Gastroesophageal sphincter (tissue), 3 donors: ENCODE measurements around the gene NPIPB6.

Source experiments
- EP300 ChIP-seq: sonication (generic); formaldehyde crosslinking; IDR thresholded peaks from one replicate; pipeline ENCODE4 v1.6.1; 2017; ENCODE audit warnings: antibody characterized with exemption, mild to moderate bottlenecking
- POLR2A ChIP-seq, 2 donors: fragments of 450-650 bp; IDR thresholded peaks; one replicate each; pipeline ENCODE4 v1.6.1; 2017; ENCODE audit warnings: antibody characterized with exemption in 2 of 2, mild to moderate bottlenecking in 2 of 2, moderate library complexity in 1 of 2
- POLR2AphosphoS5 ChIP-seq: sonication (generic); formaldehyde crosslinking; IDR thresholded peaks from one replicate; pipeline ENCODE4 v1.6.1; 2017; ENCODE audit warnings: antibody characterized with exemption
- TF ChIP-seq, protein P1 (sequence below), 4 experiments: fragments of 200-600 bp in 2 of 4; fragments of 450-650 bp in 2 of 4; sonication (generic) in 1 of 4; IDR thresholded peaks; one replicate each; pipeline ENCODE4 v1.5.1; 2017 to 2019; ENCODE audit warnings: antibody characterized with exemption in 4 of 4, mild to moderate bottlenecking in 2 of 4, moderate library complexity in 2 of 4

DNA sequence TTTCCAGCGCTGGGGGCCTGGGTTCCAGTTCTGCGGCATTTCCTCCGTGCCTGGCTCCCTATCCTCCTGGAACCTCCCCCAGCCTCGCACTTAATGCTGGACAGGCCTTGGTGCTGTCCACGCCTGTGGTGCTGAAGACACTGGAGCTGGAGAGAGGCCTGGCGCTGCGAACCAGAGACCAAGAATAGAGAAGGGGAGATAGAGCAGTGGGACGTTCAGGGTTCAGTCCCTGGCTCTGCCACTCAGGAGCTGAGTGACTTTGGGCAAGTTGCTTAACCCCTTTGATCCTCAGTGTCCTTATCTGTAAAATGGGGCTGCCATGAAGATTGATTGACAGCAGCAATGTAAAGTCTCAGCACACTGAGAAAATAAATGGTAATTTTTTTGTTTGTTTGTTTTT is 59.1 kb downstream of the NPIPB6 start:
- TF ChIP-seq, protein P1, sequence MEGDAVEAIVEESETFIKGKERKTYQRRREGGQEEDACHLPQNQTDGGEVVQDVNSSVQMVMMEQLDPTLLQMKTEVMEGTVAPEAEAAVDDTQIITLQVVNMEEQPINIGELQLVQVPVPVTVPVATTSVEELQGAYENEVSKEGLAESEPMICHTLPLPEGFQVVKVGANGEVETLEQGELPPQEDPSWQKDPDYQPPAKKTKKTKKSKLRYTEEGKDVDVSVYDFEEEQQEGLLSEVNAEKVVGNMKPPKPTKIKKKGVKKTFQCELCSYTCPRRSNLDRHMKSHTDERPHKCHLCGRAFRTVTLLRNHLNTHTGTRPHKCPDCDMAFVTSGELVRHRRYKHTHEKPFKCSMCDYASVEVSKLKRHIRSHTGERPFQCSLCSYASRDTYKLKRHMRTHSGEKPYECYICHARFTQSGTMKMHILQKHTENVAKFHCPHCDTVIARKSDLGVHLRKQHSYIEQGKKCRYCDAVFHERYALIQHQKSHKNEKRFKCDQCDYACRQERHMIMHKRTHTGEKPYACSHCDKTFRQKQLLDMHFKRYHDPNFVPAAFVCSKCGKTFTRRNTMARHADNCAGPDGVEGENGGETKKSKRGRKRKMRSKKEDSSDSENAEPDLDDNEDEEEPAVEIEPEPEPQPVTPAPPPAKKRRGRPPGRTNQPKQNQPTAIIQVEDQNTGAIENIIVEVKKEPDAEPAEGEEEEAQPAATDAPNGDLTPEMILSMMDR (IDR thresholded peaks at IDR 0.05) = no peak
- TF ChIP-seq POLR2A (IDR thresholded peaks at IDR 0.05) = no peak
- TF ChIP-seq EP300 = no peak
- no peak for TF ChIP-seq POLR2AphosphoS5
